ENCODE measurements around the gene DNAI1. TPM values are rescaled to one million over a fixed set of nuclear protein-coding genes. Genes with fewer than 3 reads are reported as not detected.

The DNAI1 gene
- total RNA-seq, 4 donors from 2014 or later = 0.49 TPM; not detected in 3

DNA sequence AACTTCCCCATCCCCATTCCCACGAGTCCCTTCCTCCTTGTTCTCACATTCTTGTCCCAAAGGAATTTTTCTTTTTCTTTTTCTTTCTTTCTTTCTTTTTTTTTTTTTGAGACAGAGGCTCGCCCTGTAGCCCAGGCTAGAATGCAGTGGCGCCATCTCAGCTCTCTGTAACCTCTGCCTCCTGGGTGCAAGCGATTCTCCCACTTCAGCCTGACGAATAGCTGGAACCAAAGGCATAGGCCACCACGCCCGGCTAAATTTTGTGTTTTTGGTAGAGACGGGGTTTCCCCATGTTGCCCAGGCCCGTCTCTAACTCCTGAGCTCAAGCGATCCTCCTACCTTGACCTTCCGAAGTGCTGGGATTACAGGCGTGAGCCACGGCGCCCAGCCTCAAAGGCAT lies 751 bp downstream of the DNAI1 start:
- peak overlapping the region in 1 of 4 donors; percentile 95 for H3K4me3 ChIP-seq
- in situ Hi-C loops (cut with MboI; ENCODE audit: low sequenced_read_pairs in 4 of 4) = no loop called here
- no peak for ATAC-seq
- TF ChIP-seq, protein P1, sequence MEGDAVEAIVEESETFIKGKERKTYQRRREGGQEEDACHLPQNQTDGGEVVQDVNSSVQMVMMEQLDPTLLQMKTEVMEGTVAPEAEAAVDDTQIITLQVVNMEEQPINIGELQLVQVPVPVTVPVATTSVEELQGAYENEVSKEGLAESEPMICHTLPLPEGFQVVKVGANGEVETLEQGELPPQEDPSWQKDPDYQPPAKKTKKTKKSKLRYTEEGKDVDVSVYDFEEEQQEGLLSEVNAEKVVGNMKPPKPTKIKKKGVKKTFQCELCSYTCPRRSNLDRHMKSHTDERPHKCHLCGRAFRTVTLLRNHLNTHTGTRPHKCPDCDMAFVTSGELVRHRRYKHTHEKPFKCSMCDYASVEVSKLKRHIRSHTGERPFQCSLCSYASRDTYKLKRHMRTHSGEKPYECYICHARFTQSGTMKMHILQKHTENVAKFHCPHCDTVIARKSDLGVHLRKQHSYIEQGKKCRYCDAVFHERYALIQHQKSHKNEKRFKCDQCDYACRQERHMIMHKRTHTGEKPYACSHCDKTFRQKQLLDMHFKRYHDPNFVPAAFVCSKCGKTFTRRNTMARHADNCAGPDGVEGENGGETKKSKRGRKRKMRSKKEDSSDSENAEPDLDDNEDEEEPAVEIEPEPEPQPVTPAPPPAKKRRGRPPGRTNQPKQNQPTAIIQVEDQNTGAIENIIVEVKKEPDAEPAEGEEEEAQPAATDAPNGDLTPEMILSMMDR (IDR thresholded peaks at IDR 0.05 in 4 of 5, conservative IDR thresholded peaks at IDR 0.05 in 1 of 5) = no peak
- no peak for TF ChIP-seq POLR2A (IDR thresholded peaks at IDR 0.05)
- H3K9me3 ChIP-seq = no peaks in the 10 kb centered on the region
- DNase-seq = no peak
- H3K27me3 ChIP-seq = no peaks in the 10 kb centered on the region
- intact Hi-C loops (cut with DNase I; ENCODE audit: low total_unique reads) = loop anchor here (5.0 to 10.0 kb wide), 4 partner anchors 77 to 655 kb away; partner anchors contain the start of gene ATOSB
- H3K4me1 ChIP-seq = peaks cover 40 to 51% of the 10 kb centered on the region in 2 donors
- H3K36me3 ChIP-seq = no peaks in the 10 kb centered on the region
- H3K27ac ChIP-seq = peak overlapping the region in 2 of 4 donors; percentile 60 to 67

DNA sequence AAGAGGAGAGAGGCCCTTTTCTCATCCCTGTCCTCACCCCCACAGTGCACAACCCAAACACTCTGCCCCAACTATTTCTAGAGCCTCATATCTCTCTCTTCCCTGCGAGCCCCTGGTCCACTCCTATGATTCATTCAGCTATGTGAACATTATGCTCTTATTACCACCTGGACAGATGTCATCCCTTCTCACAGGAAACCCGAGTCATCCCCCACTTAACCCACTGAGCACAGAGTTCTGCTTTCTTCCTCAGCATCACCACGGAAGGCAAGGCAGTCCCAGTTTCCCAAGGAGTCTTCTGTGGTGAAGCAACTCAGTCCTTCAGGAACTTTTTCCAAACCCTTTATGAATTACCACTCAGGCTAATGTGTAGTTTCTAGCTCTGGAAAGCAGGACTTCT lies 1.3 kb downstream of the DNAI1 start:
- ATAC-seq (peak; percentile 9 to 24), DNase-seq (peak in 1 of 2 donors; percentile 30)
- intact Hi-C loops (cut with DNase I; ENCODE audit: low total_unique reads) (loop anchor here (5.0 to 10.0 kb wide), 4 partner anchors 78 to 655 kb away; partner anchors contain the start of gene ATOSB), in situ Hi-C loops (cut with MboI; ENCODE audit: low sequenced_read_pairs in 4 of 4) (no loop called here)
- H3K4me3 ChIP-seq = no peak overlapping the region
- H3K9me3 ChIP-seq = no peaks in the 10 kb centered on the region
- H3K36me3 ChIP-seq = no peaks in the 10 kb centered on the region
- no peaks in the 10 kb centered on the region for H3K27me3 ChIP-seq
- peak overlapping the region in 3 of 4 donors; percentile 28 to 67 (median 60) for H3K27ac ChIP-seq
- TF ChIP-seq, protein P1 (IDR thresholded peaks at IDR 0.05 in 4 of 5, conservative IDR thresholded peaks at IDR 0.05 in 1 of 5) = no peak
- TF ChIP-seq POLR2A (IDR thresholded peaks at IDR 0.05) = peak in 1 of 2 donors; percentile 34
- H3K4me1 ChIP-seq = peaks cover 36 to 51% of the 10 kb centered on the region in 2 donors

DNA sequence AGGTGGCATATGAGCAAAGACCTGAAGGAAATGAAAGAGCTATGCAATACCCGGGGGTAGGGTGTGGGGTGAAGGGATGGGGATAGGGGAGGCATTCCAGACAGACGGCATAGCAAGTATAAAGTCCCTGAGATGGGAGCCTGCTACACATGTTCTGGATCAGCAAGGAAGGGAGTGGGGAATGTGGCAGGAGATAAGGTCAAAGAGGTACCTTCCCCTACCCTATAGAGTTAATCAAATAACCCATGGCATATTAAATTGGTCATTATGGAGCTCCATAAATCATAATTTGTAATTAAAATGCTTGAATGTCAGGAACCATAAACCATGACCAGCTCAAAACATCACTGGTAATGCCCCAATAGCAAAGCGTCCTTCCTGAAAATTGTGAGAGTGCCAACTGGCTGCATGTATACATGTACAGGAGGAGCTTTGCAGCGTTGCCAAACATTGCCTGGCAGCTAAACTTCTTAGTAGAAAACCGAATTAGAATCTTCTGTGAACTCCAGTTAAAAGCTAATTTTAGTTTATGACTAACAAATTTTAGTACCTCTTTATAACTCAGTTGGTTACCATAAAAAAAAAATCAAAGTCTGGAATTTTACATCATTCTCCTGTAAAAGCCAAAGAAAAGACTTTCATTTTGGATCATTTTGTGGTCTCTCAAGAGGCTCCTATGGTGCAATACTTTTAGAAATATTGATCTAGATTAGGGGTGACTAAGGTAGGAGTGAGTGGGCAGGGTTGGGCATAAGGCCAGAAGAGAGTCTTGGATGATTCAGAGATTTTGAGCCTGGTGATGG lies 4.7 kb downstream of the DNAI1 start:
- Histone ChIP-seq H3K27me3 (no peaks in the 10 kb centered on the region), H3K27ac (peak overlapping the region in 1 of 4 donors; percentile 6), H3K9me3 (no peaks in the 10 kb centered on the region), H3K4me3 (no peak overlapping the region), H3K4me1 (peaks cover 28 to 41% of the 10 kb centered on the region in 2 donors), H3K36me3 (no peaks in the 10 kb centered on the region)
- TF ChIP-seq POLR2A (IDR thresholded peaks at IDR 0.05) = no peak
- TF ChIP-seq, protein P1 (IDR thresholded peaks at IDR 0.05 in 4 of 5, conservative IDR thresholded peaks at IDR 0.05 in 1 of 5) = no peak
- intact Hi-C loops (cut with DNase I; ENCODE audit: low total_unique reads) = no loop called here
- ATAC-seq (no peak), DNase-seq (no peak)
- in situ Hi-C loops (cut with MboI; ENCODE audit: low sequenced_read_pairs in 4 of 4) = no loop called here

DNA sequence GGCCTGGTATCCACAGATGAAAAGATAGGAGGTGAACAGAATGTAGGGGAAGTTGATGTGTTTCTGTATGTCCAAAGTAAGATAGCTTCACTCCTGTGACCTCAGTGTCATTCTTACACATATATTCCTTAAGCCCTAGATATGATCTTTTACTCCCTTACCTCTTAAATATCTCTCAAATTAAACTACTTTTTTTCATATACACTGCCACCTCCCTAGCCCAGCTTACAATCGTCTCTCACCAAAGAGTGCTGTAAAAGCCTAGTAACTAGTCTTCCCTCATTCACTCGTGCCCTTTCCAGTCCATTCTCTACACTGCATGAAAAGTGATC lies 5.3 kb downstream of the DNAI1 start:
- intact Hi-C loops (cut with DNase I; ENCODE audit: low total_unique reads) (no loop called here), in situ Hi-C loops (cut with MboI; ENCODE audit: low sequenced_read_pairs in 4 of 4) (no loop called here)
- Histone ChIP-seq H3K27me3 (no peaks in the 10 kb centered on the region), H3K36me3 (no peaks in the 10 kb centered on the region), H3K4me3 (no peak overlapping the region), H3K4me1 (peaks cover 26 to 39% of the 10 kb centered on the region in 2 donors), H3K27ac (peak overlapping the region in 1 of 4 donors; percentile 6), H3K9me3 (no peaks in the 10 kb centered on the region)
- ATAC-seq (no peak), DNase-seq (no peak)
- TF ChIP-seq, protein P1 (IDR thresholded peaks at IDR 0.05 in 4 of 5, conservative IDR thresholded peaks at IDR 0.05 in 1 of 5) = no peak
- TF ChIP-seq POLR2A (IDR thresholded peaks at IDR 0.05) = no peak
